ENCODE data around the gene SYNE4. TPM values are rescaled to one million over a fixed set of nuclear protein-coding genes. Genes with fewer than 3 reads are reported as not detected.

The SYNE4 gene
- total and polyA plus RNA-seq, 2 of the 4 experiments (the other 2 are of a cell fraction), result 0.27 TPM; not detected in 1

GRCh38 chr19:35986111-35986510, 22.5 kb downstream of the SYNE4 start:
- H3K4me2 ChIP-seq (ENCODE audit: low read depth, low read length), result no peak overlapping the region
- no peak overlapping the region for H4K8ac ChIP-seq (ENCODE audit: low read depth in 2 of 2, low read length in 2 of 2)
- H3K18ac ChIP-seq (ENCODE audit: low read depth, low read length), result no peak overlapping the region
- intact Hi-C loops (cut with micrococcal nuclease) (no loop called here), in situ Hi-C loops (cut with MboI; ENCODE audit: low sequenced_read_pairs) (no loop called here), dilution Hi-C loops (cut with HindIII; ENCODE audit: low sequenced_read_pairs, unreplicated experiment) (no loop called here)
- ATAC-seq (ENCODE audit: low read depth) (no peak), DNase-seq (no peak)
- H4K5ac ChIP-seq (ENCODE audit: low read depth, low read length), result no peak overlapping the region
- H2AK5ac ChIP-seq (ENCODE audit: low read depth, low read length), result no peak overlapping the region
- no peak overlapping the region for H2AFZ ChIP-seq (replicated peaks; ENCODE audit: low read length, poor library complexity)
- no CpG with 5 or more reads among the region's 5 CpGs for WGBS, 2 experiments (ENCODE audit: extremely low coverage in 2 of 2, insufficient read length in 1 of 2)
- H3K23ac ChIP-seq (ENCODE audit: low read depth, low read length), result no peak overlapping the region
- no peak overlapping the region for H3K9ac ChIP-seq (ENCODE audit: low read depth, low read length)
- peaks cover 5% of the 10 kb centered on the region for H3K9me3 ChIP-seq (ENCODE audit: control insufficient read depth, insufficient read depth, low read length)
- H3K27ac ChIP-seq (ENCODE audit: insufficient read depth, low read length), result no peak overlapping the region
- no peak overlapping the region for H3K4ac ChIP-seq (ENCODE audit: low read depth, low read length)
- BruUV-seq (replicated peaks), result no TSS peak
- no peak overlapping the region for H3K4me3 ChIP-seq (ENCODE audit: insufficient read depth, low read depth, low read length)
- no peak overlapping the region for H3K56ac ChIP-seq (ENCODE audit: extremely low read depth, insufficient read depth, low read length)
- H2BK120ac ChIP-seq (ENCODE audit: low read depth, low read length), result no peak overlapping the region
- H3K4me1 ChIP-seq (ENCODE audit: control insufficient read depth, insufficient read depth, low read length), result no peaks in the 10 kb centered on the region
- H2AK9ac ChIP-seq (replicated peaks; ENCODE audit: low read depth, low read length, poor library complexity), result no peak overlapping the region
- no peak overlapping the region for H4K91ac ChIP-seq (ENCODE audit: insufficient read depth, low read depth, low read length)
- no peak overlapping the region for H3K14ac ChIP-seq (replicated peaks; ENCODE audit: low read depth, low read length)
- H3K36me3 ChIP-seq (ENCODE audit: control insufficient read depth, insufficient read depth, low read length), result no peaks in the 10 kb centered on the region
- H3K79me1 ChIP-seq (ENCODE audit: low read depth in 1 of 2, low read length in 2 of 2), result no peaks in the 10 kb centered on the region
- ChIA-PET CTCF (interaction anchor here (0.7 kb wide), 1 partner anchor 120 kb away, joined by 3 read pairs; no protein-coding TSS in a partner anchor), POLR2A (ENCODE audit: unreplicated experiment) (no interaction called here)
- no peaks in the 10 kb centered on the region; the same call in 1 of the 2 replicates for H4K20me1 ChIP-seq (ENCODE audit: insufficient read depth, low read length)
- no peak overlapping the region for H2BK15ac ChIP-seq (ENCODE audit: low read depth, low read length)
- no peak for TF ChIP-seq MAFK (IDR thresholded peaks at IDR 0.05; ENCODE audit: low read depth, low read length)
- no peak for TF ChIP-seq SMC3 (IDR thresholded peaks at IDR 0.05; ENCODE audit: low read depth, low read length)
- no peak for TF ChIP-seq RAD21 (IDR thresholded peaks at IDR 0.05; ENCODE audit: low read length)
- no peak for TF ChIP-seq RCOR1 (IDR thresholded peaks at IDR 0.05; ENCODE audit: insufficient replicate concordance, low read length)
- no peak for TF ChIP-seq CEBPB (IDR thresholded peaks at IDR 0.05; ENCODE audit: low read depth, low read length)
- no peak for TF ChIP-seq BHLHE40 (IDR thresholded peaks at IDR 0.05; ENCODE audit: low read depth, low read length)
- no peak for TF ChIP-seq FOS (IDR thresholded peaks at IDR 0.05; ENCODE audit: low read depth, low read length)
- peaks cover 31% of the 10 kb centered on the region for H3K27me3 ChIP-seq (ENCODE audit: control insufficient read depth, insufficient read depth, low read length)
- H2BK20ac ChIP-seq (ENCODE audit: low read depth, low read length), result no peak overlapping the region
- H3K9me1 ChIP-seq (ENCODE audit: insufficient read depth, low read length), result no peaks in the 10 kb centered on the region
- no peak overlapping the region for H2BK5ac ChIP-seq (ENCODE audit: low read depth, low read length, poor library complexity, severe bottlenecking)
